Gastrocnemius medialis (tissue), 4 donors: ENCODE measurements around the gene MSANTD1. TPM values are rescaled to one million over a fixed set of nuclear protein-coding genes. Genes with fewer than 3 reads are reported as not detected.

Source experiments
- ATAC-seq, 2 donors: fragments of 150-250 bp; one replicate each; pipeline ENCODE4 v1.9.1; 2016
- DNase-seq, 2 donors: peaks; one replicate each; pipeline ENCODE4 v3.0.0-alpha.2; 2019
- H3K27ac ChIP-seq, 4 donors: fragments of 200-600 bp; sonication (generic); 1 replicate in 1 of 4; 2 replicates in 3 of 4; pipeline ENCODE4 v1.5.1; 2016 to 2018; ENCODE audit warnings: mild to moderate bottlenecking in 2 of 4, moderate library complexity in 1 of 4
- H3K27me3 ChIP-seq, 3 donors: fragments of 200-600 bp; sonication (generic) in 2 of 3; 1 replicate in 1 of 3; 2 replicates in 2 of 3; pipeline versions ENCODE4 v1.5.1 to v1.6.0; 2016 to 2019; ENCODE audit warnings: mild to moderate bottlenecking in 1 of 3, moderate library complexity in 1 of 3
- H3K36me3 ChIP-seq, 2 donors: fragments of 200-600 bp; sonication (generic) in 1 of 2; one replicate each; pipeline ENCODE4 v1.5.1; 2017 to 2018
- H3K4me1 ChIP-seq, 2 donors: fragments of 200-600 bp; sonication (generic) in 1 of 2; one replicate each; pipeline ENCODE4 v1.5.1; 2016 to 2017; ENCODE audit warnings: mild to moderate bottlenecking in 2 of 2
- H3K4me3 ChIP-seq, 4 donors: fragments of 200-600 bp; sonication (generic) in 3 of 4; 1 replicate in 1 of 4; 2 replicates in 3 of 4; pipeline ENCODE4 v1.5.1; 2016 to 2019; ENCODE audit warnings: mild to moderate bottlenecking in 2 of 4
- H3K9me3 ChIP-seq, 3 donors: fragments of 200-600 bp; sonication (generic) in 2 of 3; 1 replicate in 1 of 3; 2 replicates in 2 of 3; pipeline ENCODE4 v1.5.1; 2016 to 2019
- POLR2A ChIP-seq, 2 donors: fragments of 450-650 bp; IDR thresholded peaks; one replicate each; pipeline ENCODE4 v1.6.1; 2017; ENCODE audit warnings: antibody characterized with exemption in 2 of 2, mild to moderate bottlenecking in 2 of 2, moderate library complexity in 2 of 2
- in situ Hi-C, 4 donors: fragments of 200-750 bp; cut with MboI; loops; one replicate each; pipeline versions ENCODE4 v1.15.0 to v1.8.0; 2017; ENCODE audit warnings: low sequenced_read_pairs in 4 of 4
- intact Hi-C: fragments of 100-400 bp; cut with DNase I; formaldehyde crosslinking; loops from one replicate; pipeline ENCODE4 v1.15.1; 2023; ENCODE audit warnings: low total_unique reads
- total RNA-seq, 4 donors: library from RNA; depleted of rRNA; stranded (reverse); fragments of >200 nt; gene quantifications; one replicate each; pipeline versions ENCODE4 v1.1.0 to v1.2.3, GENCODE V29; 2016
- TF ChIP-seq, protein P1 (sequence below), 5 experiments: fragments of 450-650 bp in 3 of 5; fragments of 200-600 bp in 2 of 5; sonication (generic) in 2 of 5; IDR thresholded peaks in 4 of 5; conservative IDR thresholded peaks in 1 of 5; 1 replicate in 4 of 5; 2 replicates in 1 of 5; pipeline ENCODE4 v1.5.1; 2016 to 2019; ENCODE audit warnings: antibody characterized with exemption in 5 of 5, mild to moderate bottlenecking in 3 of 5, moderate library complexity in 3 of 5

MSANTD1 gene
- total RNA-seq, 4 donors from 2014 or later: 0.36 to 1.5 (median 0.48) TPM

DNA sequence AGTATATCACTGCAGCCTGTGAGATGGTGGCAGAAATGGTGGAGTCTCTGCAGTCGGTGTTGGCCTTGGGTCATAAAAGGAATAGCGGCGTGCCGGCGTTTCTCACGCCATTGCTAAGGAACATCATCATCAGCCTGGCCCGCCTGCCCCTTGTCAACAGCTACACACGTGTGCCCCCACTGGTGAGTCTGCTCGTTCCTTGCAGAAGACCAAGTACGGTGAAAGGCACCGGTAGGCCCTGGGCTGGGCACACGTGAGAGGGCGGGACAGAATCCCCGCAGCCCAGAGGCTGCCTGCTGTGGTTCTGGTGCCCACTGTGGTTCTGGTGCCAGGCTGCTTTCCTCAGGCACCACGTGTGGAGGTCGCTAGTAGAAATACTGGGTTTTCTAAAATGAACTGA, 31.2 kb upstream of the MSANTD1 start:
- peaks cover 0 to 62% of the 10 kb centered on the region in 2 donors for H3K36me3 ChIP-seq
- in situ Hi-C loops (loop anchor here in 1 of 4 donors (25.0 kb wide), 1 partner anchor 245 kb away; the partner anchor contains the start of gene DOK7), intact Hi-C loops (no loop called here)
- H3K27me3 ChIP-seq: no peaks in the 10 kb centered on the region
- H3K4me3 ChIP-seq: no peak overlapping the region
- no peak for TF ChIP-seq POLR2A (IDR thresholded peaks at IDR 0.05)
- TF ChIP-seq, protein P1, sequence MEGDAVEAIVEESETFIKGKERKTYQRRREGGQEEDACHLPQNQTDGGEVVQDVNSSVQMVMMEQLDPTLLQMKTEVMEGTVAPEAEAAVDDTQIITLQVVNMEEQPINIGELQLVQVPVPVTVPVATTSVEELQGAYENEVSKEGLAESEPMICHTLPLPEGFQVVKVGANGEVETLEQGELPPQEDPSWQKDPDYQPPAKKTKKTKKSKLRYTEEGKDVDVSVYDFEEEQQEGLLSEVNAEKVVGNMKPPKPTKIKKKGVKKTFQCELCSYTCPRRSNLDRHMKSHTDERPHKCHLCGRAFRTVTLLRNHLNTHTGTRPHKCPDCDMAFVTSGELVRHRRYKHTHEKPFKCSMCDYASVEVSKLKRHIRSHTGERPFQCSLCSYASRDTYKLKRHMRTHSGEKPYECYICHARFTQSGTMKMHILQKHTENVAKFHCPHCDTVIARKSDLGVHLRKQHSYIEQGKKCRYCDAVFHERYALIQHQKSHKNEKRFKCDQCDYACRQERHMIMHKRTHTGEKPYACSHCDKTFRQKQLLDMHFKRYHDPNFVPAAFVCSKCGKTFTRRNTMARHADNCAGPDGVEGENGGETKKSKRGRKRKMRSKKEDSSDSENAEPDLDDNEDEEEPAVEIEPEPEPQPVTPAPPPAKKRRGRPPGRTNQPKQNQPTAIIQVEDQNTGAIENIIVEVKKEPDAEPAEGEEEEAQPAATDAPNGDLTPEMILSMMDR (IDR thresholded peaks at IDR 0.05 in 4 of 5, conservative IDR thresholded peaks at IDR 0.05 in 1 of 5): no peak
- H3K27ac ChIP-seq: no peak overlapping the region
- ATAC-seq: no peak
- H3K9me3 ChIP-seq: no peaks in the 10 kb centered on the region
- no peak for DNase-seq
- H3K4me1 ChIP-seq: peaks cover 18 to 23% of the 10 kb centered on the region in 2 donors

DNA sequence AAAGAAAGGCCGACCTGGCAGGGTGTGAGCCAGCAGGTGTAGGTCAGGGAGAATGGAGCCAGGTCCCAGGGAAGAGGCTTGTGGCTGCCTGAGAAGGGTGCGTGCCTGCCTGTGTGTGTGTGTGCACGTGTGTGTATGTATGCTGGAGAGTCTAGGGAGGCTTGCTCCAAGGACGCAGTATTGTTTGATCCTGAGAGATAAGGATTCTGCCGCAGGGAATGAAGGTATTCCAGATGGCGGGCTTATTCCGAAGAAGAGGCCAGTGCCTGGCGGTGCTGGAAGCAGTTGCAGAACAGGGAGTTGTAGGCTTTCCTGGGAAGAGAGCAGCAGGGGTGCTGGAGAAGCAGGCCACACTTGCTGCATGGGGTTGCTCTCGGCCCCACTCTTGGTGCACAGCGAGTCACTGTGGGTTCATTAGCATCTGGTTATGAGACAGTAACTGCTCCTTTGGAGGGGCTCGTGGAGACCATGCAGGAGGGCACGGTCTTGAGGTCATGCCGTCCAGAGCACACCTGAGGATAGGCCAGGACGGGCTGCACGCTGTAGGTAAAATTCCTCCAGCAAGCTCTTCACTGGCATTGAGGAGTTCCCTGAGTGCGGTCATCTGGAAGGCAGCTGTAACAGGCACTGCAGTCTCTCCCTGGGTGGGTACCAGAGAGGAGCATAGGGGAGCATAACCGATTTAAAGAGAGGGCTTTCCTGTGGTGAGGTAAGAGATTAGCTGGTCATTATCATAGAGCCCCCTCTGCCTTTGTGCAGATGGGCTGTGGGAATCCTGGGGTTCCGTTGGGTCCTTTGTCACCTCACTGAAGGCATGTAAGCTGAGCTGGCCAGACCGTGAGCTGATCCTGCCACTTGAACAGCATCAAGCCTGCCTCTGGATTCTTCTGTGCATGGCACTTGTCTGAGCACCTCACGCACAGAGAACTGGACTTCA, 29.9 kb upstream of the MSANTD1 start:
- Histone ChIP-seq H3K4me1 (peaks cover 18 to 23% of the 10 kb centered on the region in 2 donors), H3K27me3 (no peaks in the 10 kb centered on the region), H3K27ac (peak overlapping the region in 3 of 4 donors; percentile 71 to 81 (median 81)), H3K4me3 (no peak overlapping the region), H3K9me3 (no peaks in the 10 kb centered on the region), H3K36me3 (peaks cover 0 to 62% of the 10 kb centered on the region in 2 donors)
- DNase-seq (no peak), ATAC-seq (no peak)
- intact Hi-C loops: no loop called here
- TF ChIP-seq POLR2A (IDR thresholded peaks at IDR 0.05): no peak
- TF ChIP-seq, protein P1 (IDR thresholded peaks at IDR 0.05 in 4 of 5, conservative IDR thresholded peaks at IDR 0.05 in 1 of 5): no peak
- in situ Hi-C loops: loop anchor here in 1 of 4 donors (25.0 kb wide), 1 partner anchor 243 kb away; the partner anchor contains the start of gene DOK7

- Histone ChIP-seq H3K36me3 (peaks cover 0 to 58% of the 10 kb centered on the region in 2 donors), H3K4me3 (no peak overlapping the region), H3K27me3 (no peaks in the 10 kb centered on the region), H3K9me3 (no peaks in the 10 kb centered on the region), H3K4me1 (peaks cover 18 to 23% of the 10 kb centered on the region in 2 donors), H3K27ac (peak overlapping the region; percentile 69 to 81 (median 76))
- intact Hi-C loops (loop anchor here (2.0 to 5.0 kb wide), 3 partner anchors 73 to 265 kb away; partner anchors contain the start of genes DOK7 and RGS12), in situ Hi-C loops (loop anchor here in 1 of 4 donors (25.0 kb wide), 1 partner anchor 242 kb away; the partner anchor contains the start of gene DOK7)
- ATAC-seq: no peak
- DNase-seq: no peak
- TF ChIP-seq, protein P1 (IDR thresholded peaks at IDR 0.05 in 4 of 5, conservative IDR thresholded peaks at IDR 0.05 in 1 of 5): no peak
- TF ChIP-seq POLR2A (IDR thresholded peaks at IDR 0.05): no peak
Measured at GRCh38 chr4:3219761-3220475, 29.0 kb upstream of the MSANTD1 start.

- H3K9me3 ChIP-seq: no peaks in the 10 kb centered on the region
- intact Hi-C loops: loop anchor here (1.0 to 5.0 kb wide), 4 partner anchors 16 to 264 kb away; partner anchors contain the start of genes DOK7 and RGS12
- H3K27me3 ChIP-seq: no peaks in the 10 kb centered on the region
- H3K36me3 ChIP-seq: peaks cover 0 to 56% of the 10 kb centered on the region in 2 donors
- H3K4me3 ChIP-seq: no peak overlapping the region
- TF ChIP-seq, protein P1 (IDR thresholded peaks at IDR 0.05 in 4 of 5, conservative IDR thresholded peaks at IDR 0.05 in 1 of 5): no peak
- no peak for TF ChIP-seq POLR2A (IDR thresholded peaks at IDR 0.05)
- in situ Hi-C loops: loop anchor here in 1 of 4 donors (25.0 kb wide), 1 partner anchor 242 kb away; the partner anchor contains the start of gene DOK7
- H3K27ac ChIP-seq: peak overlapping the region; percentile 69 to 81 (median 76)
- H3K4me1 ChIP-seq: peaks cover 18 to 23% of the 10 kb centered on the region in 2 donors
- DNase-seq (peak; percentile 40 to 75), ATAC-seq (peak; percentile 56 to 71)
Measured at GRCh38 chr4:3220476-3221183, 28.3 kb upstream of the MSANTD1 start.
